Suppressor macrophage treated with lipopolysaccharide for 1 hour (primary cell): ENCODE results near the gene TOMM6.
A peak's percentile ranks its signal among the peaks of the same experiment; 100 is the strongest.

Experiments used
- DNase-seq, 3 donors: peaks; one replicate each; pipeline ENCODE4 v3.0.0-alpha.2; 2020 to 2022

The TOMM6 gene

DNA sequence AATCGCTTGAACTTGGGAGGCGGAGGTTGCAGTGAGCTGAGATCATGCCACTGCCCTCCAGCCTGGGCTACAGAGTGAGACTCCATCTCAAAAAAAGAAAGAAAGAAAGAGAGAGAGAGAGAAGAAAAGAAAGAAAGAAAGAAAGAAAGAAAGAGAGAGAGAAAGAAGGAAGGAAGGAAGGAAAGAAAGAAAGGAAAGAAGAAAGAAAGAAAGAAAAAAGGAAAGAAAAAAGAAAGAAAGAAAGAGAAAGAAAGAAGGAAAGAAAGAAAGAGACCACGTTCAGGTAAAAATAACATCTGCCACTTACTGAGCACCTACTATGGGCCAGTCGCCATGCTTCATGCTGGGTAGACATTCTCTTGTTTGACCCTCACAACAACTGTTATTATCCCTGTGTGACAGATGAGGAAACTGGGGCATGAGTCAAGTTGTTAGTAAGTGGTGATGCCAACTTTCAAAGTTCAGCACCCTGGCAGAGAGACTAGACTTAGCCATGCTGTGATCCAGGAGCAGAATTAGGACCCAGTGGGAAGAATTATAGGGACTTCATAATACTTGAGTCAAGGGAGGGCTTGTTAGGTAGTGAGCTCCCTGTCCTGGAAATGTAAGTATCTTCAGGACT lies 21.3 kb upstream of the TOMM6 start:
- DNase-seq = peak in 1 of 3 donors; percentile 39

DNA sequence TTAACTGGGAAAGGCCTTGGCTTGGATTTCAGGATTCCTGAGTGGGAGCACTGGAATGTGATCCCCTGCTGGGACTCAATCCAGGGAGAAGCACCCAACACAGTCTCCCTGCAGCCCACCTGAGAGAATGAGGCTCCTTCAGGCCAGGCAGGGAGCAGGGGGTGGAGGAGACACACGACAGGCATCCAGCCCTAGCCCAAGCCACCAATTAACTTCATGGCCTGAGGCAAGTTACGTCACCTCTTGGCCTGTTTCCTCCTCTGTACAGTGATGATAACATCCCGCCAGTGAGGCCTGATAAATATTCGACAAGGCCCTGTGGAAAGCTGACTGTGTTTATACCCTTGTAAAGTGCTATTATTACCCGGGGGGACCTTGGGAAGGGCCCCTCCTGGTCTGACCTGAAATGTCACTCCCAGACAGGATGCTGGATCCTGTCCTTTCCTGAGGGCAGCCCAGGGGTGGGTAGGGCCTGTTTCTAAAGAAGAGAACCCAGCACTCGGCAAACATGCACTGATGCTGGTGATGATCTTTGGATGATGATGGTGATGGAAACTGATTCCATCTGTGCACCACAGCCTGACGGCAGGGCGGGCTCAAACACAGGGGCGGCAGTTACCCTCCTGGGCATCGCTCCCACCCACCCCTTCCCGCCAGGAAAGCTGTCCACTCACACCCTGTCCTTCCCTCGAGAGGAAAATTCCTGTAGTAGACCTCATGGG lies 20.2 kb upstream of the TOMM6 start:
- DNase-seq = peak in 2 of 3 donors; percentile 27 to 33

DNA sequence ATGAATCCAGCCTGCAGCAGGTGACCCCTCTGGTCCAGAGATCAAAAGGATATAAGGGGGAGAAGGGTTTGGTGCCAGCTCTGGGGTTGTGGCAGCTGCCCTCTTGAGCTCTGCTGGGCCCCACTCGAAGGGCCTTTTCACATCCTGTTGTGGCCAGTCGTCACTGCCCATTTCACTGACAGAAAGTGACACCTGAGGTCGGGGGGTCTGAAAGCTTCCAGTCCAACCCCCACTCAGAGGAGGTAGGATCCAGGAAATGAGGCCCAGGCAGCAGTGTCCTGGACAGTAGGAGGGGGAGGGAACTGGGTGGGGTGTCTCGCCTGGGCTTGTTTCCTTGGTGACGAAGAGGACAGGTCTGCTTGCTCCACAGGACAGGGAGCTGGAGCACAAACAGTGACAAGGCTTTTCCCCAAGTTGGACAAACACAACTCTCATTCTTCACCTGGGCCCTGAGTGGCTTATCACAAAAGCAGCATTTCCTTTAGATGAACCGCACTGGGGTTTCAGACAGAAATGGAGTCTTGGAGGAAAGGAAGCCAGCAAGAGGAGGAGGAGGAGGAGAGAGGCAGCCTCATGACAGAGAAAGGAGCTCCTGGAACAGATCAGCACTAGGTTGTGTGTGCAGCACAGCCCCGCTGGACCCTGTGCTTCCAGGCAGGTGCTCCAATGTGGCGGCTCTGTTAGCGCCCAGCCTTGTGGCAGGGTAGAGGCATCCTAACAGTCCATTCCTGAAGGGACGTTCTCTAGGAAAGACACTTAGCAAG lies 18.8 kb upstream of the TOMM6 start:
- DNase-seq = no peak

DNA sequence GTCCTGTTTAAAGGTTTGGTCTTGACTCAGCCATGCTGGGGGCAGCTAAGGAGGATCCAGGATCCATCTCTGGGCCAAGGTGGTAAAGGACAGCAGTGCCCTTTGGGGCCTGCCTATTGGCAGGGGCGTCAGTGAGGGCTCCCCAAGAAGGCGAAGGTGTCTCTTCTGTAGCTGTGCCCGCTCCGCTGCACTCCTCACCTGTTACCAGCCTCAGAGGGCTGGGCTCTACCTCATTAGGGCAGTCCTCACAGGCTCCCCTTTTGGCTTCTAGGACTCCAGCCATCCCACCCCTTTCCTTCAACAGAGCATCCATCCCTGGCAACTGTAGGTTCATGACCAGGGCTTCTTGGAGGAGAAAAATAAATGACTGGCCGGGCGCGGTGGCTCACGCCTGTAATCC lies 18.1 kb upstream of the TOMM6 start:
- DNase-seq = no peak

DNA sequence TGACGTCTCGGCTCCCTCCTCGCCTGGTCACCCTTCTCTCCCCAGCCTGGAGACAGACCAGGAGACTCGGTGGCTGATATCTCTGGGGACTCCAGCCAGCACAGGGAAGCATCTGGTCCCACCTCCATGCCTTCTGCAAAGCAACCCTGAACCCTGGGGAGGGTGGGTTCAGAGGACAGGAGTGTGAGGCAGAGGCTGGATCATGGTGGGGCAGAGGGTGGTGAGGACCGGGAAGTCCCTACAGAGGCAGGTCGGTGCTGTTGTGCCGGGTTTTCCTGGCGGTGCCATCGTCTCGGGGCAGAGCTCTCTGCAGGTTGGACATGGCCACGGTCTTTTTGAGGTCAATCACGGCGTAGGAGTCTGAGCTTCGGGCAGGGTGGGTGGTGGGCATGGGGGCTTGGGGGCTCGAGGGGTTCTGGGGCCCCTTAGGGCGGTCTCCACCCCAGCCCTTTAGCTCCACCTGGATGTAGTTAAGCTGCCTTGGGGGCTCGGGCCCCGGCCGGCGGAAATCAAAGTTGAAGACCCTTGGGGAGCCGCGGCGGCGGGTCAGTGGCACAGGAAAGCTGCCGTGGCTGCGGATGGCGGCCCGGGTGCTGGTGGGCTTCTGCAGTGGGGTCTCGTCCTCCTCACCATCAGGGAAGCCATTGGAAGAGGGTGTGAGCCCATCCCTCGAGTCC lies 17.0 kb upstream of the TOMM6 start:
- DNase-seq = no peak

DNA sequence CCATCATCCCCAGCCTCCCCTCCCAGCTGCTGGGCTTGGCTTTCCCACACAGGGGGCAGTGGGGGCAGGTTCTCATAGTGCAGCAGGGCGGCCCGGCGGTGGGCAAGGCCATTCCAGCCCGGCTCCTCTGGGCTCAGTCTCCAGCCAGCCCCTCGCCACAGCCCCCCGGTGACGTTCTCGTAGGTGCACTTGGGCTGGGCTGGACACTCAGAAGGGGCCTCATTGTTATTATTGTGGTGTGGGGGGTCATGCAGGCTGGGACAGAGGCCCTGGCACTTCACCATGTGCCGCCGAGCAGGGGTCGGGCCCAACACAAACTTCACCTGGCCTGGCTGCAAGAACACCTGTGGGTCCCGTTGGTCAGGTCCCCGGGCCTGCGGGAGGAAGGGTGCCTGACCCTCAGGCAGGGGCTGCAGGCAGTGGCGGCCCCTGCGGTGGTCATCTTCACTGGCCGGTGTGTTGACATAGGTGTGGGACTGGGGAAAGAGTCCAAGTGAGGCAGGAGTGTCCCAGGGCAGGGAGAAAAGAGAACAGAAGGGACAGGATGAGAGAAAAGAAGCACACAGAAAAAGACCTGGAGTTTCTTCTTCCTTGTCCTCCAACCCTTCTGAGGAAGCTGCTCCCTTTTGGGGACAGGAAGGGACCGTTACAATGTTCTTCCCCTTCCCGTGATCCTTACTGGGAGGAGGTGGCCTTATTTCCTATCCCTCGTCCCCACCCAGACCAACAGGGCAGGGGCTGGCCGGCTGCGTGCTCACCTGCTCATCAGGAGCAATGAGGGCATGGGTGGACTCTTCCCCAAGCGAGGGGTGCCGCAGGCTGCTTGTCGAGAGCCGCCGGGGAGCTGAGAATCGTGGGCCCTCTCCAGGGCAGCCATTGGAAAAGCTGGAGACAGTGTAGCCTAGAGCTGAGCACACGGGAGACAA lies 16.2 kb upstream of the TOMM6 start:
- no peak for DNase-seq

DNA sequence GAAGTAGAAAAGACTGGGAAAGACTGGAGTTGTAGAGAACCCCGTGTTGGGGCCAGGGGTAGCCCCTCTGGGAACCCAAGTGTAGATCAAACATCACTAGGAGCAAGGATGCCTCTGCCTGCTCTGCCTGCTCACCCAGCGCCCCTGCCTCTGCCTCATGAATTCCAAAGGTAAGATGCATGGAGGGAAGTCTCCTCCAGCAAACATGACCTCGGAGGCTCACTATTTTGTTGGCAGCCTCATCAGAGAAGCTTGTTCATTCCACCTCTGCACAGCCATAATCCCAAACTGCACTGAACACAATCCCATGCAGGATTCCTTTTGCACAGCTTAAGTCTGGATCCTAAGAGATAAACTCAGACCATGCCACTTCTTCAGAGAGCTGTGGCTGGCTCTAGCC lies 12.7 kb upstream of the TOMM6 start:
- DNase-seq = no peak

DNA sequence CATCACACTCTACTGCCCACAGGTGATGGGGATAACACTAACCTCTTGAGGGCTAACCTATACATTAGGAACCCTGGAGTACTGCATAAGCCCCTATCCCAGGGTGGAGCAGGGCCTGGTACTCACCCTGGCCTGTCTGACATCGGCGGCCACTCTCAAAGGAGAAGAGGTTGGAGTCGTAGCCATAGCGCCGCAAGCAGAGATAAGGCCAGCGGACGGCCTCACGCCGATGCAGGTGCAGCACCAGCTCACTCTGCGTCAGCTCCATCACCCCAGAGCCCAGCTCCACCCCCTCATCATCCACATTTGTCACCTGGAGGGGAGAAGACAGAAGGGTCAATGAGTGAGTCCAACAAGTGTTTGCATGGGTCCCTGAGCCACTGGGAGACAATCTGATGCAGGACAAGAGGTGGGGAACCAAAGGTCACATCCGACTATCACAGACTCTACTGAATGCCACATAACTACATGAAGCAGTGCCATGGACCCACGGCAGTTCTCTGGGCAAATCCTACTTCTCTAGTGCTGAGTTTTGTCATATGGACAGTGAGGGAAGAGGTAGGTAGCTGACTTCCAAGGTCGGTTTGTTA lies 12.1 kb upstream of the TOMM6 start:
- DNase-seq = no peak

DNA sequence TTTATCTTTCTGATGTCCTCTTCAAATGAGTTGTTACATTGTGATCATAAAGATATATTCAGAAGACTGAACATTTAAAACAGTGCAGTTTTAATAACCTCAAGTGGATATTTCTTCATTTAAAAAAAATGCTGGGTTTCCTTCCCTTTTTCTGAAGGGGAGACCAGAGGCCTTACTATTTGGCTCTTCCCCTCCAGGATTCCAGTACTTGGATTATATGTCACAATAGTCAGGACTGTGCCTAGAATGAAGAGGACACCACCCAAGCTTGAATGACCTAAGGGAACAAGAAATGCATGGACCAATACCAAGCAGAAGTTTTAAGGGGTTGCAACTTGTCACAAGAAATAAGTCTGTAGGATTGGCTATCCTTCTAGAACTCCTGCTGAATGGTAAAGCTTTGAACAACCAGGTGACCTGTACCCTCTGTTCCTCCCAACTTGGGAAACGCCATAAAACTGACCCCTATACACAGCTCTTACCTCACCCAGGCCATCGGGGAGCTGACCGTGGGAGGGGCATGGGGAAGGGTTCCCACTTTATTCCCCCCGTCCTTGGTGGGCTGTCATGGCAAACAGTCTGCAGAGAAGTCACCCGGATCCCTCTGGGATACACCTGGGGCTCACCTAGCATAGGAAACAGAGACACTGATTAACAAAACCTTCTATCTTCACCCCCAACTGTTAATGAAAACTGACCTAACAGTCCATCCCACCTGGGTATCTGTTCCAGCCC lies 9.8 kb upstream of the TOMM6 start:
- peak; percentile 52 to 69 (median 53) for DNase-seq

DNA sequence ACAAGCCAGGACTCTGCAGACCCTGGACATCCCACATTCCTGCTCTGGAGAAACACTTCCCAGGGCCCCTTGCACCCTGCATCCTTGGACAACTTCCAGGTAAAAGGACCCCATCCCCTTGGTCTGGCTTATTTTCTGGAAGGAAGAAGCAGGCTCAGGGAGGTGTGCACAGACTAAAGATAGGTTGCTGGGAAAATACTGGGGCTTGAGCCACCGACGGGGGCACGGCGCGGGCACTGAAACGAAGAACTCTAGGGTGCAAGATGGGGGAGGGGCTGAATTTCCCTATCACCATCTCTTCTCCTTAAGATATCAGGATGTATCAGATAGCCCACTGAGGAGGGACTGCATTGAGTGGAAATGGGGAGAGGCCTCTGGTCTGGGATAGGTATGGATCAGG lies 8.6 kb upstream of the TOMM6 start:
- no peak for DNase-seq

DNA sequence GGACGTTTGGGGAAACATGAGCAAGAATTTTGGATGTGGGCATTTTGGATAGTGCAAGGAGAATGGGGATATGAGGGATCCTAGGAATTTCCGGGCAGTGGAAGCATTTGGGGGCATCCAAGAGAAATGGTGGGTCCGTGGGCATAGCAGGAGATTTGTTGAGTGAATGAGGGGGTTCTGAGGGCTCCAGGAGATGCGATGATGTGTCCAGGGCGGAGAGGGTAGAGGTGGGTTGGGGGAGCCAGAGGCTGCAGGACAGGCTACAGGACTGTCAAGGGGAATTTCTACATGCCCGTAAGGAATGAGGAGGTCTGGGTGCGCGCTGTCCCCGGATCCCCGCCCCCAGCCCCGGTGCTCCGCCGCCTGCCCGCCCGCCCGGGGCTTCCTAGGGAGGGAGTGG lies 8.2 kb upstream of the TOMM6 start:
- DNase-seq = no peak

DNA sequence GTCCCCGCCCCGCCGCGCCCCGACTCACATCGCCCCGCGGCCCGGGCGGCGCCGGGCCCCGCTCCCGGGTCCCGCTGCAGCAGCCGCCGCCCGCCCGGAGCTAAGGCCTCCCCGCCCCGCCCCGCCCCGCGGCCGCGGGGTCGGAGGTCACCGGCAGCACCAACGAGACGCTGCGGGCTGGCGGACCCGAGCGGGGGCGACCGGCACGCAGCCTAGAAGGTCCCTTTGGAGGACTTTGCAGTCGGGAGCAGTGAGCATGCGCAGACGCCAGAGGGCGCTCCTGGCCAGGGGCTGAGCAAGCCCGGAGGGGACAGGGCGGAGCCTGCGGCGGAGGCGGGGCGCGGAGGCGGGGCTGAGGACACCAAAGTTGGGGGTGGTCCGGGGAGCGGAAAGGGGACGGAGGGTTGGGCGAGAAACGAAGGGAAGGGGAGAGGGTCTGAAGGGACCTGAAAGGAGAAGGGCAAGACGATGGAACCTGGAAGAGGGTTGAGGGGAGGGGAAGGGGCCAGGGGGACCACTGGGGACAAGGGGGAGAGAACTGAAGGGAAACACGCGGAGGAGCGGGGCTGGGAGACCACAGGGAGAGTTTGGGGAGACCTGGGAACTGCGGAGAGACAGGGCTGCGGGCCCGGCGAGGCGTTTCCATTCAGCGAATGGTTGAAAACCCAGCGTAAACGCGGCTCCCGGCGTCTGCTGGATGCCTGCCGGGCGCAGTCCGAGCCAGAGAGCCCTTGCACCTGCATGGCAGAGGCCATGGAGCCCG lies 7.5 kb upstream of the TOMM6 start, which contains the start of gene FRS3:
Gene FRS3 (minus strand): TSS at position 113 of the 763 bp plus-strand sequence. CDS start 2,913 bp downstream, outside the sequence.
- DNase-seq = peak; percentile 98 to 99 (median 98)

DNA sequence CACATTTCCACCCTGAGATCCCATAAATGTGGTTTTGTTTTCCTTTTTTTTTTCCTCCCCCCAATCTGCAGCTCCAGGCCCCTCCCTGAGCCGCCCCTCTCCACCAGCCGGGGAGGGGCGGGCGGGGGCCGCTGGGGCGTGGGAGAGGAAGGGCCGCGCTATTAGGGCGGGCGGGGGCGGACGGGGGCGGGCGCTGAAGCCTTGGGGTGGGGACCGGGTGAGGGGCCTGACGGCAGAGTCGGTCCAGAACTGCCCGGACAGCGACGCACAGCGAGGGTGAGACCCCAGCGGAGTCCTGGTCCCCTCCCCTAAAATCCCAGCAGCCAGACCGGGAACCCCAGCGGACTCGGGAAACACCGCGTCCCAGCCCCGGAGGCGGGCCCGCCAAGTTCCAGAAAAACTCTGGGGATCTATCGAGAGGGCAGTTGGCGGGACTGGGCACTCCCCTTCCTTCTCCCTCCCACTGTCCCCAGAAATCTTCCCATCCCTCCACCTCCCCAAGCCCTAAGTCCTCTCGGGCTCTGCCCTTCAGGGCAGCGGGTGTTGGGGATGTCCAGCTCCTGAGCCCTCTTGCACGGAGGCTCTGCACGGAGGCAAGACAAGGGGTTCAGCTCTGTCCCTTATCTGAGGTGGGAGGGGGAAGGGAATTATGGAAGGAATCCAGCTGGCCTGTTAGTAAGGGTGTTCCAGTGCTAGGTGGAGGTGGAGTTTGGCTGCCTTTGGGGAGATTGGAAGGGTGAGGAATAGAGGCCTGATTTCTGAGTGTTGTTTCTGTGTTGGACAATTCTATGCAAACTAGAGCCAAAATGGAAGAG lies 6.7 kb upstream of the TOMM6 start, which contains the start of gene PRICKLE4:
Gene PRICKLE4 (plus strand): TSS at position 232 of the 815 bp plus-strand sequence. CDS start 2,692 bp downstream, outside the sequence.
- DNase-seq = peak; percentile 67 to 90 (median 72)

DNA sequence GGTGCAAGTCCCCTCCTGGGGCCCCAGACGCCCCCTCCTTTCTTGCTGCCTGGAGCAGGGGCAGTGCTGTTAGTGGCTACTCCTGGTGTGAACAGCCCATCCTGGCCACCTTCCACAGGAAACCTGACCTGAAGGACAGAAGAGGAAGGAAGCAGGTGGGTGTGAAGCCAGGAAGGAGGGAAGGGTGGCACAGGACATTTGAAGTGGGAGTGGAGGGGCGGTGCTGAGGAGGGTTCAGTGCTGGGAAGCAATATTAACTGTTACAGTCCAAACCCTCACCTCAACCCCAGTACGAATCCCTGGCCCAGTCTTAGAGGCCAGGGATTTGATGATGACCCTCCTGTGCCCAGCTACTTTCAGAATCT lies 6.1 kb upstream of the TOMM6 start:
- no peak for DNase-seq

DNA sequence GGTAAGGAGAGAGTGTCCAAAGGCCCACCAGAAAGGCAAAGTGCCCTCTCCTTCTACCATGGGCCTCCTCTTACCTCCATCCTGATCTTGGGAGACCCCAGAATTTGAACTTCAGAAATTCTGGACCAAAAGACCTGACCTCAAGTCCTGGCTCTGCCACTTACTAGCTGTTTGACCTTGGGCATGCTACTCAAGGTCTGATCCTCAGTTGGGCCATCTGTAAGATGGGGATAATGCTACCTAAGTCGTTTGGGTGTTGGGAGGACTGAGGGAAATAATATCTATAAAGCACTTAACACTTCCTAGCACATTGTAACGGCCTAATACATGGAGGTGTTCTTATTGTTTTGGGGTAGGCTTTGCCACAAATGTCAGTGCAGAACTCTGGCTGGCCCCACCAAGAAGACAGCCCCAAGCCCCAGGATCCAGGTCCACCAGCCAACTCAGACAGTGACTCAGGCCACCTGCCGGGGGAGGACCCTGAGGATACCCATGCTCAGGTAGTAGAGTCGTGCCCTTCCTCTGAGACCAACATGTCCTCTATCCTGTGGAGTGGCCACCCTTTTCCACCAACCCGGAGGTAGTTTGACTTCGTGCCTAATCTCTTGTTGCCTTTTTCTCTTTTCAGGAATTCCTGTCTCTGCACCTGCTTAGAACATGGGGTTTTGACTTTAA lies 4.3 kb upstream of the TOMM6 start:
- no peak for DNase-seq

DNA sequence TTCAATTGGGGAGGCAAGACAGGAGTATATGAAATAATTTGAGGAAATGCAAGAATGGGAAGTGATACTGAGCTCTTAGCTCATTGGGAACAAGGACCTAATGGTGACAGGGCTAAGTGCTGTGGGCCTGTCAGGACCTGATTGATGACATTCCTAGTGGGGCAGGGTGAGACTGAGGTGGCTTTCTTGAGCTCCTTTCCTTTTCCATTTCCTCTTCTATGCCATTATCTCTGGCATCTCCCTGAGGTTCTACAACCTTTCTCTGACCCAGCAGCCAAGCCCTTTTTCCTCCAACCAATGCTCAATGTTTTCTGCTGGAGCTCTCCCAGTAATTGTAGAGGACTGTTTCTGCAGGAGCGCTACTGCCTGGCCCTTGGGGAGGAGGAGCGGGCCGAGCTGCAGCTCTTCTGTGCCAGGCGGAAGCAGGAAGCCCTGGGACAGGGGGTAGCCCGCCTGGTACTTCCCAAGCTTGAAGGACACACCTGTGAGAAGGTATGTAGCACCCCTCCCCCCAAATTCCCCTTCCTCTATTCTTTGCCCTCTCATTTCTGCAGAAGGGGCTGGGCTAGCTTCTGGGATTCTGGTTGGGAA lies 2.8 kb upstream of the TOMM6 start:
- DNase-seq = peak; percentile 84 to 89 (median 86)

DNA sequence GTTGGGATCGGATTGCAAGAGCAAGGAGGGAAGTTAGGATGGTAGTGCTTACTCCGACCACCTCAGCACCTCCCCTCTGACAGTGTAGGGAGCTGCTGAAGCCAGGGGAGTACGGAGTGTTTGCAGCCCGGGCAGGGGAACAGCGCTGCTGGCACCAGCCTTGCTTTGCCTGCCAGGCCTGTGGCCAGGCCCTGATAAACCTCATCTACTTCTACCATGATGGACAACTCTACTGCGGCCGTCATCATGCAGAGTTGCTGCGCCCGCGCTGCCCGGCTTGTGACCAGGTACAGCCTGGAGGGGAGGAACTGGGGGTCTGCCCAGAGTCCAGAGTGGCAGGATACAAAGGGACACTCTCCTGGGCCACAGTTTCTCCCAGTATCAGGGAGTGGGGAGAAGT lies 2.2 kb upstream of the TOMM6 start:
- DNase-seq = no peak
